Common myeloid progenitor, CD34-positive (primary cell): ENCODE results near the gene FAM217B.
"Not testable (repeated sequence)": the region's sequence is repeated elsewhere in the genome, so short reads cannot be mapped to it uniquely, and the experiment has no call there.

Experiments
- CTCF ChIA-PET: fragments of 350-600 bp; sonication (Branson Sonifier 250); formaldehyde crosslinking; loops from one replicate; lab custom pipeline; 2021; ENCODE audit warnings: antibody characterized with exemption; lab: Charles Lee
- POLR2A ChIA-PET: fragments of 350-600 bp; sonication (Branson Sonifier 250); formaldehyde crosslinking; loops from one replicate; lab custom pipeline; 2021; ENCODE audit warnings: antibody characterized with exemption; lab: Charles Lee
- DNase-seq, 3 donors: peaks; one replicate each; pipeline versions ENCODE4 v3.0.0 to v3.0.0-alpha.2; 2013
- H3K27ac ChIP-seq, 2 experiments: 1 replicate in 1 of 2; 2 replicates in 1 of 2; pipeline ENCODE4 v1.7.0; 2013; ENCODE audit warnings: inconsistent platforms in 2 of 2, low read length in 2 of 2, mild to moderate bottlenecking in 2 of 2, low read depth in 1 of 2, moderate library complexity in 1 of 2; ENCODE audit not compliant: severe bottlenecking in 2 of 2, insufficient read depth in 1 of 2, poor library complexity in 1 of 2
- H3K27me3 ChIP-seq, 5 experiments: replicated peaks in 2 of 5; 1 replicate in 3 of 5; 2 replicates in 2 of 5; pipeline versions ENCODE4 v1.6.1 to v1.7.0; 2013; ENCODE audit warnings: low read length in 4 of 5, mild to moderate bottlenecking in 2 of 5, moderate library complexity in 2 of 5, inconsistent platforms in 1 of 5; ENCODE audit not compliant: insufficient read depth in 5 of 5, control insufficient read depth in 4 of 5
- H3K36me3 ChIP-seq, 4 experiments: 1 replicate in 2 of 4; 2 replicates in 2 of 4; pipeline versions ENCODE4 v1.6.1 to v1.7.0; 2013; ENCODE audit warnings: low read length in 3 of 4, control low read depth in 1 of 4, mild to moderate bottlenecking in 1 of 4; ENCODE audit not compliant: control insufficient read depth in 4 of 4, insufficient read depth in 4 of 4
- H3K4me1 ChIP-seq, 4 experiments: 1 replicate in 3 of 4; 2 replicates in 1 of 4; pipeline versions ENCODE4 v1.6.1 to v1.7.1; 2013; ENCODE audit warnings: low read length in 3 of 4, mild to moderate bottlenecking in 3 of 4, control low read depth in 1 of 4, inconsistent platforms in 1 of 4, moderate library complexity in 1 of 4; ENCODE audit not compliant: control insufficient read depth in 4 of 4, insufficient read depth in 4 of 4; ENCODE audit errors: control extremely low read depth in 1 of 4
- H3K4me3 ChIP-seq, 7 experiments: 1 replicate in 4 of 7; 2 replicates in 3 of 7; pipeline versions ENCODE4 v1.5.1 to v1.7.0; 2013; ENCODE audit warnings: mild to moderate bottlenecking in 7 of 7, low read length in 6 of 7, moderate library complexity in 6 of 7, inconsistent platforms in 2 of 7, low read depth in 2 of 7, control low read depth in 1 of 7; ENCODE audit not compliant: insufficient read depth in 4 of 7, control insufficient read depth in 1 of 7; ENCODE audit errors: extremely low read depth in 1 of 7
- H3K9me3 ChIP-seq, 5 experiments: 1 replicate in 4 of 5; 2 replicates in 1 of 5; pipeline versions ENCODE4 v1.6.1 to v1.7.1; 2013; ENCODE audit warnings: low read length in 4 of 5, mild to moderate bottlenecking in 2 of 5, inconsistent platforms in 1 of 5, low read depth in 1 of 5, moderate library complexity in 1 of 5; ENCODE audit not compliant: control insufficient read depth in 4 of 5, insufficient read depth in 2 of 5; ENCODE audit errors: control extremely low read depth in 1 of 5
- WGBS: methylation state at CpG from one replicate; pipeline ENCODE4 v1.1.5; 2013; ENCODE audit not compliant: insufficient coverage; 5-methylcytosine and 5-hydroxymethylcytosine counted together

Gene FAM217B

GRCh38 chr20:59949911-59950310, 9.7 kb downstream of the FAM217B start:
- Histone ChIP-seq H3K36me3 (peaks cover 1 to 4% (median 2%) of the 10 kb centered on the region in 4 experiments), H3K4me1 (peaks cover 8 to 27% (median 16%) of the 10 kb centered on the region in 4 experiments), H3K27me3 (no peaks in the 10 kb centered on the region), H3K4me3 (no peak overlapping the region), H3K27ac (no peak overlapping the region), H3K9me3 (no peaks in the 10 kb centered on the region)
- 100% methylated on average over 1 of the region's 6 CpGs for WGBS
- no peak for DNase-seq
- CTCF ChIA-PET, result interaction anchor here (1.0 to 4.6 kb wide), 7 partner anchors 10 to 107 kb away, joined by 3 to 20 read pairs (median 3); partner anchors contain the start of genes FAM217B and PPP1R3D
- POLR2A ChIA-PET, result no interaction called here

DNA sequence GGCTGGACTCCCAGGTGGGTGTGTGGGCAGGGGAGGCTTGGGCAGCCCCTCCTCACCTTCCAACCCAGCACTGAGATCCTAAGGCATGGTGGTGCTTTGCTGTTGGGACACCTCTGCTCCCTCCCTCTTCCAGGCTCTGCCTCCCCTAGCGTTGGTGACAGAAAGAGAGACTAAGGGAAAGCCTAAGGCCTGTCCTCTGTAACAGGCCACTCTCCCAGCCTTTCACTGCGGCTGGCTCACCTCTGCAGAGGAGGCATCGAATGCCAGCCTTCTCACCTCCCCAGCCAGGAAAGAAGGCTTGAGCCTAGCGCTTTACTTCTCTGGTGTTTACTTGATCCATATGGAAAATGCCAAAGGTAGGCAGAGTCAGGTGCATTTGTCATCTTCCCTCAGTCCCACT, 14.5 kb downstream of the FAM217B start:
- Histone ChIP-seq H3K4me1 (peaks cover 0 to 2% (median 0%) of the 10 kb centered on the region in 4 experiments), H3K36me3 (no peaks in the 10 kb centered on the region), H3K27me3 (no peaks in the 10 kb centered on the region), H3K4me3 (no peak overlapping the region), H3K27ac (no peak overlapping the region), H3K9me3 (no peaks in the 10 kb centered on the region)
- no peak for DNase-seq
- CTCF ChIA-PET, result interaction anchor here (1.0 to 3.1 kb wide), 7 partner anchors 8 to 102 kb away, joined by 3 to 17 read pairs (median 6); partner anchors contain the start of genes FAM217B and PPP1R3D
- WGBS, result 95% methylated on average over 3 of the region's 4 CpGs
- POLR2A ChIA-PET, result no interaction called here

DNA sequence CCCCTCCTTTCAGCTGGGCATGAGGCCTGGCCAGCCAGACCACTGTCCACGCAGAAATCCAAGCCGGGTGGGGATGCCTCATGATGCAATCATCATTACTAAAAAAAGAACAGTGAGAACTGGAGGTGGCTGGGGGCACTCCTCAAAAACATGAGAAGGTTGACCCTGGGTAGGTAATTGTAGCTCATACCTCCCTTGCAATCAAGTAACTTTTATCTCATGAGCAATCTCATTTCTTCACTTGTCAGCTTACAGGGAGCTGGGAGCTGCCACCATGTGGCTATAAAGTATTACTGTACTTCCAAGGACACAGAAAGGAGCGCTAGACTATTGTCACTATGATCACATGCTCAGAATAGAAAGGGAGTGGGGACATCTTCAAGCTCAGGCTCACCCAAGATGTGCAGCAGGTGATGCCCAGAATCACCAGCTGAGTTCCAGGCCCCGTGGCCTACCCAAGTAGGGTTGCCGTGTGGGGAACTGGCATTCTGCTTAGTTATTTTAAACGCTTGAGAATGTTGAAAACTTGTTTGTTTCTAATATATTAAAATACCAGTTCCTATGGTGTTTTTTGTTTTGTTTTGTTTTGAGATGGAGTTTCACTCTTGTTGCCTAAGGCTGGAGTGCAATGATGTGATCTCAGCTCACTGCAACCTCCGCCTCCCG, 15.1 kb downstream of the FAM217B start:
- Histone ChIP-seq H3K9me3 (no peaks in the 10 kb centered on the region), H3K4me3 (no peak overlapping the region), H3K4me1 (no peaks in the 10 kb centered on the region), H3K27ac (no peak overlapping the region), H3K36me3 (no peaks in the 10 kb centered on the region), H3K27me3 (no peaks in the 10 kb centered on the region)
- ChIA-PET CTCF (interaction anchor here (1.0 to 3.1 kb wide), 7 partner anchors 9 to 101 kb away, joined by 3 to 17 read pairs (median 6); partner anchors contain the start of genes FAM217B and PPP1R3D), POLR2A (no interaction called here)
- 33% methylated on average over 1 of the region's 8 CpGs for WGBS
- DNase-seq, result peak in 2 of 3 donors; percentile 58 to 66

GRCh38 chr20:59957568-59957967, 17.4 kb downstream of the FAM217B start:
- DNase-seq, H3K36me3 ChIP-seq, POLR2A ChIA-PET, H3K4me3 ChIP-seq, H3K27ac ChIP-seq, H3K9me3 ChIP-seq, H3K27me3 ChIP-seq, H3K4me1 ChIP-seq: not testable (repeated sequence)
- CTCF ChIA-PET, result interaction anchor here (1.3 kb wide), 1 partner anchor 36 kb away, joined by 3 read pairs; no protein-coding TSS in a partner anchor

DNA sequence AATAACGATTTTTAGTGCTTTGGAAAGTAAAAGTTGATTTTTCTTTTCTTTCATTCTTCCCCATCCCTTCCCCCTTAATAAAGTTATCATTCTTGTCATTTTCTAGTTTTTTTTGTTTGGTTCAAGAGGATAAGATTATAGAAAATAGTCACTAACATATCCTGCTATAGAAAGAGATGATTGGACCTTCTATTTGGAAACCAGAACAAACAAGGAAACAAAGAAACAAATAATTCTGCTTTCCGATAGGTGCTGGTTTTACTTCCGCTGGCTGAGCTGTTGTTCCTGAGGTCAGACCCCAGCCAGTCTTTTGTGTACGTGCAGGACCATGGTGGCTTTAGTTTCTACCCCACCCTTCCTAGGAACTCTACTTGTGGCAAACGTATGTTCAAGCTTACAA, 17.9 kb downstream of the FAM217B start, which contains the start of gene CDH26:
TSS of gene CDH26 (plus strand) at position 301 of the 400 bp plus-strand sequence. CDS start 304 bp downstream, outside the sequence.
- 100% methylated on average over 3 of the region's 5 CpGs for WGBS
- Histone ChIP-seq H3K27me3 (no peaks in the 10 kb centered on the region), H3K27ac (no peak within 1 kb of the TSS), H3K9me3 (no peaks in the 10 kb centered on the region), H3K36me3 (no peaks in the 10 kb centered on the region), H3K4me1 (peaks cover 0 to 8% (median 0%) of the 10 kb centered on the region in 4 experiments), H3K4me3 (no peak within 1 kb of the TSS)
- ChIA-PET CTCF (interaction anchor here (1.1 to 1.3 kb wide), 2 partner anchors 10 to 35 kb away, joined by 3 to 4 read pairs; no protein-coding TSS in a partner anchor), POLR2A (no interaction called here)
- DNase-seq, result no peak

GRCh38 chr20:59958626-59959025, 18.4 kb downstream of the FAM217B start:
- Histone ChIP-seq H3K27ac (no peak overlapping the region), H3K4me1 (peaks cover 0 to 8% (median 0%) of the 10 kb centered on the region in 4 experiments), H3K9me3 (no peaks in the 10 kb centered on the region), H3K4me3 (no peak overlapping the region), H3K36me3 (no peaks in the 10 kb centered on the region), H3K27me3 (no peaks in the 10 kb centered on the region)
- WGBS, result 100% methylated on average over 4 of the region's 4 CpGs
- POLR2A ChIA-PET, result no interaction called here
- DNase-seq, result no peak
- CTCF ChIA-PET, result interaction anchor here (1.1 to 1.3 kb wide), 2 partner anchors 10 to 35 kb away, joined by 3 to 4 read pairs; no protein-coding TSS in a partner anchor

GRCh38 chr20:59961423-59961822, 21.2 kb downstream of the FAM217B start:
- ChIA-PET CTCF (interaction anchor here (1.0 kb wide), 1 partner anchor 12 kb away, joined by 3 read pairs; no protein-coding TSS in a partner anchor), POLR2A (no interaction called here)
- Histone ChIP-seq H3K4me3 (no peak overlapping the region), H3K27me3 (no peaks in the 10 kb centered on the region), H3K4me1 (peaks cover 0 to 8% (median 0%) of the 10 kb centered on the region in 4 experiments), H3K9me3 (no peaks in the 10 kb centered on the region), H3K36me3 (no peaks in the 10 kb centered on the region), H3K27ac (no peak overlapping the region)
- no peak for DNase-seq
- 95% methylated on average over 2 of the region's 2 CpGs for whole genome bisulfite sequencing
